Inflammatory macrophage treated with lipopolysaccharide for 4 hours (primary cell): ENCODE data around the gene TGFBR2.
A peak's percentile ranks its signal among the peaks of the same experiment; 100 is the strongest.

Source experiments
- DNase-seq: peaks from one replicate; pipeline ENCODE4 v3.0.0-alpha.2; 2020

The TGFBR2 gene

DNA sequence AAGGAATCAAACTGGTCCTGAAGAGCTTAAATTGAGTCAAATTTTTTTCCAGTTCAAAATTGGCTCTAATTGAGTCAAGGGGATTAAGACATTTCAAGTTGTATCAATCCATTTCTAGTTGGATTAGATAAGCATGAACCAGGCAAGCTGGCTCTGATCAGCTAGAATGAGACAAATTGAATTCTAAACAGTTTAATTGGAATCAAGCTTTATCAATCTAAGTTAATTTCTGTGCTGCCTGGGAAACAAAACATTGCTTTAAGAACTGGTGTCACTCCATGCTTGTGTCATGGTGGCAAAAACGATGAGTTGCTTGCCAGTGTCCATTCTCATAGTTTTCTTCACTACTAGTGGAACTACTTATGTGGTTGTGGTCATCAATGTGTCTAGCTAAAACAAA is 116.8 kb downstream of the TGFBR2 start:
- no peak for DNase-seq

- no peak for DNase-seq
Observed at GRCh38 chr3:30724863-30725262, 118.5 kb downstream of the TGFBR2 start.

- DNase-seq = no peak
Observed at GRCh38 chr3:30728143-30728542, 121.7 kb downstream of the TGFBR2 start.

DNA sequence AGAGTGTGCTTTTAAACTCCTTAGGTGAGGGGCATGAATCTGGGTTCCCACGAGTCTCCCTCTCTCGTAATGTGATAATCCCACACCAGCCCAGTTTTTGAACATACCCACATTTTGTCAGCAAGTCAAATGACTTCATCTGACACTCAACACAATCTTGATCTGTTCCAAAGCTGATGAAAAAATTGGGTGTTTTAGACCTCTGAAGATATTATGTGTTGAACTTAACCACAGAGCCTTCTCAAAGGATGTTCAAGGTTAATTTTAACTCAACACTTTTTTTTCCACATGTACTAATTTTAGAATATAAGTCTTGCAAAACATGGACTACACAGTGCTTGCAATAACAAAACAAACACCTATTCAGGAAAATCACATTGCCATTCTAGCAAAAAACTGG is 123.1 kb downstream of the TGFBR2 start:
- no peak for DNase-seq

GRCh38 chr3:30729936-30730335 is 123.5 kb downstream of the TGFBR2 start:
- DNase-seq = no peak

- DNase-seq = no peak
Observed at GRCh38 chr3:30730967-30731366, 124.6 kb downstream of the TGFBR2 start.

GRCh38 chr3:30733209-30733608 is 126.8 kb downstream of the TGFBR2 start:
- no peak for DNase-seq

GRCh38 chr3:30733696-30734095 is 127.3 kb downstream of the TGFBR2 start:
- DNase-seq = no peak

DNA sequence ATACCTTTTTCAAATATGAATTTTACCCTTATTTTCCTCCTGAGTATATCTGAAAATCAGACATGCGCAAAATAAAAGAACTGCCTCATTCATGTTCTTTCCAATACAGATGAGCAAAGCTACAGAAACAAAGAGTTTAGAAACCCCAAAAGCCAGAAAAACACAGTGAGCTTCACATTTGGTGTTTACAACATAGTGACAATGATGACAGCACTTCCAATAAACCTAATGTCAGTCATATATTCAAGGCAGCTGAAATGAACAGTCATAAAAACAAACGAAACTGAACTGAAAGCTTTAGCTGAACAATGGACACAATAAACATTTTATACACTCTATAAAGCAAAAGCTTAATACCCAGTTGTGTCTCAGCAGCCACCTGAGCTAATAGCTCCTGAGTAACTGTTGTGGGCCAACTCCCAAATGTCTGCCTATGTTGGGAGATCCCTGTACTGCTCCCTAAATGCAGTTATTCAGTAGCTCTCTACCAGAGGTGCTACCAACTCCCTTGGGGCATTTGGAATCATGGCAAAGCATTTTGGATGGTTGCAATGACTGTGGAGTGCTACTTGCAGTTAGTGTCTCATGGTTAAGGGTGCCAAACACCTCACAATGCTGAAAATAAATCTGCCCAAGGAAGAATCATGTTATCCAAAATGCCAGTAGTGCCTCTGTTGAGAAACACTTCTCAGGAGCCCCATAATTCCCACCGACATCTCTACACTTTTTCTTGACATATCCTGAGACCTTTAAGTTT is 131.5 kb downstream of the TGFBR2 start:
- DNase-seq = no peak

DNA sequence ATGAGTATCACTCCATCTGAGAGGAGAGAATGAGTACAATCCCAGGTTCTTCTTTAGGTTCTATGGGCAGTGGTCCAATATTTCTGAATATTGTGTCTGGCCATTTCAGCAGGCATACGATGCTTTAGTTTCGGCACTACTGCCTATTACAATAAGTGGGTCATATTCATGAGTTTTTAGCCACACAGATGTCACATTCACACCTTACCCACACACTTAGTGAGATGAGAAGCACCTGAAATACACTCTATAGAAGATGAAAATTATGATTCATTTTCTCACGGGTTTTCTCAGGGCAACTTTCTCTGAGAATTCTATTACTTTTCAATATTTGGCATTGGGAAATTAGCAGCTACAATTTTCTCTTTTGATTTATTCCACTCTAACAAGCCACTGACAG is 132.2 kb downstream of the TGFBR2 start:
- DNase-seq = no peak

GRCh38 chr3:30741889-30742288 is 135.5 kb downstream of the TGFBR2 start:
- DNase-seq = no peak

GRCh38 chr3:30742796-30743619 is 136.6 kb downstream of the TGFBR2 start:
- peak; percentile 69 for DNase-seq
